GM10266 (cell line): Measurements from ENCODE around the gene MSMO1.

Experiments used
- DNase-seq: peaks from one replicate; pipeline ENCODE4 v3.0.0; 2012; ENCODE audit errors: extremely low spot score
- TF ChIP-seq, protein P1 (sequence below): IDR thresholded peaks from 2 replicates; pipeline ENCODE4 v1.5.1; 2012; ENCODE audit warnings: mild to moderate bottlenecking, low read depth; ENCODE audit not compliant: control insufficient read depth, insufficient read depth; ENCODE audit errors: missing control alignments

Gene MSMO1

DNA sequence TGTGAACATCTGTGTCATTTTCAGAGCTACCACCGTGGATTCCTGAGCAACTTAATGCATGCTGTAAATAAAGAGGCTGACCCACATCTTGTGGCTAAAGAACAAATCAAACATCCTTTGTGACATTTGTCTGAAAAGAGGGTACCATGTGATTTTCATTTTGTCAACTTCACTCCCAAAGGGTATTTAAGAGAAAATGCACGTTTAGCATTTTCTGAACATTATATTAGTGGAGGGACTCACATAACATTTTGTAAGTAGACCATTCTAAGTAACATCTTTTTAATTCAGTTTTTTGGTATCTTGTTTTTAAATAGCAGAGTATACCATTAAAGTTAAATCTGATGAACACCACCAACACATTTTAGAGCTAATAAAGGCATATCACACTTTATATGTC lies 34.3 kb downstream of the MSMO1 start:
- no peak for DNase-seq
- TF ChIP-seq, protein P1, sequence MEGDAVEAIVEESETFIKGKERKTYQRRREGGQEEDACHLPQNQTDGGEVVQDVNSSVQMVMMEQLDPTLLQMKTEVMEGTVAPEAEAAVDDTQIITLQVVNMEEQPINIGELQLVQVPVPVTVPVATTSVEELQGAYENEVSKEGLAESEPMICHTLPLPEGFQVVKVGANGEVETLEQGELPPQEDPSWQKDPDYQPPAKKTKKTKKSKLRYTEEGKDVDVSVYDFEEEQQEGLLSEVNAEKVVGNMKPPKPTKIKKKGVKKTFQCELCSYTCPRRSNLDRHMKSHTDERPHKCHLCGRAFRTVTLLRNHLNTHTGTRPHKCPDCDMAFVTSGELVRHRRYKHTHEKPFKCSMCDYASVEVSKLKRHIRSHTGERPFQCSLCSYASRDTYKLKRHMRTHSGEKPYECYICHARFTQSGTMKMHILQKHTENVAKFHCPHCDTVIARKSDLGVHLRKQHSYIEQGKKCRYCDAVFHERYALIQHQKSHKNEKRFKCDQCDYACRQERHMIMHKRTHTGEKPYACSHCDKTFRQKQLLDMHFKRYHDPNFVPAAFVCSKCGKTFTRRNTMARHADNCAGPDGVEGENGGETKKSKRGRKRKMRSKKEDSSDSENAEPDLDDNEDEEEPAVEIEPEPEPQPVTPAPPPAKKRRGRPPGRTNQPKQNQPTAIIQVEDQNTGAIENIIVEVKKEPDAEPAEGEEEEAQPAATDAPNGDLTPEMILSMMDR = no peak

DNA sequence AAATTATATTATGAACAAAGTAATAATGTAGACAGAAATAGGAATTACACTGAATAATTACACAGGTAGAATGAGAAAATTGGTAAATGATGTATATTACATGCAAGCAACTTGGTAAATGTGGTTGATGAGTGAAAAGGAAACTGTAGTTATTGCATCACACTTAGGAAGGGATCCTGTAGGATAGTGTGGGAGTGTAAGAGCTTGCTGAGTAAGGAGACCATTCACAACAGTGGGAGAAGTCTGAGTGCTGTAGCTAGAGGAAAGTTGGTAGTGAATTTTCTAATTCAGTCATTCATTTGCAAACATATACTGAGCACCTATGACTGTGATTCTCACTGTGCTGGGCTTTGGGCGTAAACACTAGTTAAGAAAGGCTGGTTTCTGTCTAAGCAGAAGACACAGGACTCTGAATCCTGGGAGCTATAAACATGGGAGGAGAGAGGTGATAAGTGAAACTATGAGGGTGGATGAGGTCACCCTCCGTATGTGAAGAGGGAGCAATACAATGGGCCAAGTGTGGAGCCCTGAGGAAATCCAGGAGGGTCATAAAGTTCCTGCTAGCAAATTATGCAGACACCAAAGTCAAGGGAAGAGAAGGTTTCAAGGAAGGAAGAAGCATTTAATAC lies 37.1 kb downstream of the MSMO1 start:
- TF ChIP-seq, protein P1 = no peak
- no peak for DNase-seq

DNA sequence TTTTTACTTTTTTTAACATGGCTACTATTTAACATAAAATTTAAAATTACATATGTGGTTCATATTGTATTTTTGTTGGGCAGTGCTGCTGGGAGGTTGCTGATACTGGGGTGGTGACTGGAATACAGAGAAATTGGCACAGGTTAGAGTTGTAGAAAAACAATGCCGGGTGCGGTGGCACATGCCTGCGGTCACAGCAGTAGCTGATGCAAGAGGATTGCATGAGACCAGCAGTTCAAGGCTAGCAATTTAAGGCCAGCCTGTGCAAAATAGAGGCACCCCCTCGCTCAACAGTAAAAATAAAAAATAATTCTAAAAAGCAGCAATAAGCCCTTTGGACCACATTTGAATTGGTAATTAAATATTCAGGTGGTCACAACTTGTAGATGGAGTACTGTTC lies 39.6 kb downstream of the MSMO1 start:
- TF ChIP-seq, protein P1 = no peak
- no peak for DNase-seq

DNA sequence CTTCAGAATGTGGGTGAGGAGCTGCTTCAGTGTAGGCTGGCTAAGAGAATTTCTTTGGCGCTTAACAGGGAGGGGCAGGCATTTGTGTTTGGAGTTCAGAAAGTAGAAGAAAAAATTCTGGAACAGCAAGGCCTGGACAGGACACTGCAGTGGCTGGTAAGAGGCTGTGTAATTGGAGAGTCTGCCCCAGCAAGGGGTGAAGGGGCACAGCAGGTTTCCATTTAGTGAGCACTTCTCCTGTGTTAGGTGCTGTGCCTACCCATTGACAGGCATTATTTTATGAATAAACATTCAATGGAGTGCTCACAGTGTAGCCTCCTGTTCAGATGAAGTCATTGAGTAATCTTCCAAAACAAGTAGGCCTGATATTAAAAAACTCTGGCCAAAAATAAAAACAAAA lies 40.6 kb downstream of the MSMO1 start:
- TF ChIP-seq, protein P1 = no peak
- no peak for DNase-seq

DNA sequence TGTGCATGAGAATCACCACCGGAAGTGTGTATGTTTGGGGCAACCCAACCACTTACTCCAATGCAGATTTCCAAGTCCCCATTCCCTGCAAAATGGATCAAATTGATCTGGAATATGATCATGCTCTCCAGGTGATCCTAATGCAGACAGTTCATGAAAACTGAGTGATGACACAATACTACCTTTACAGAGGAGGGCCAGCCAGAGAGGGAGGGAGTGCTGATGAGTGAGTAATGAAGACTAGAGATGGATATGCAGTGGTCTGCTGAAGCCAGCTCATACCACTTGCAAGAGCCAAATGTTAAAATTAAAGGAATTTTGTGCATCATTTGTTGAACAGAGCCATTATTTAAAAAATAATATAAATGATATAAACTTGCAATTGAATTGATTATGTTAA lies 41.1 kb downstream of the MSMO1 start:
- DNase-seq = no peak
- TF ChIP-seq, protein P1 = no peak

DNA sequence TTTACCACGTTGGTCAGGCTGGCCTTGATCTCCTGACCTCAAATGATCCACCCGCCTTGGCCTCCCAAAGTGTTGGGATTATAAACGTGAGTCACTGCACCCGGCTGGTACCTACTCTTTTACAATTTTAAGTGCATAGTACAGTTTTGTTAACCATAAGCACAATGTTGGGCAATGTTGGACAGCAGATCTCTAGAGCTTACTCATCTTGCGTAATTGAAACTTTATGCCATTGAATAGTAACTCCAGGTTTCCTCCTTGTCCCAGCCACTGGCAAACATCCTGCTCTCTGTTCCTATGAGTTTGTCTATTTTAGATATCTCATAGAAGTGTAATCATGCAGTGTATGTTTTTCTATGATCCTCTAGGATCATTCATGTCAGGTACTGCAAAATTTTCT lies 42.1 kb downstream of the MSMO1 start:
- DNase-seq = no peak

DNA sequence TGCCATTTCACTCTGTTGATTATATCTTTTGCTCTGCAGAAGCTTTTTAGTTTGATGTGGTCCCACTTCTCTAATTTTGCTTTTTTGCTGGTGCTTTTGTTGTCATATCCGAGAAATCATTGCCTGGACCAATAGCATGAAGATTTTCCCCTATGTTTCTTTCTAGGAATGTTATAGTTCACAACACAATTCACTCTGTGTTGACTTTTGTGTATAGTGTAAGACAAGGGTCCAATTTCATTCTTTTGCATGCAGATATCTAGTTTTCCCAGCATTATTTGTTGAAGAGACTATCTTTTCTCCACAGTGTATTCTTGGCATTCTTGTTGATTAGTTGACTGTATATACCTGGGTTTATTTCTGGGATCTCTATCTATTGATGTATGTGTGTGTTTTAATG lies 43.1 kb downstream of the MSMO1 start:
- TF ChIP-seq, protein P1 = no peak
- DNase-seq = no peak

More for the DNA sequence above, 42.1 kb downstream of the MSMO1 start:
- TF ChIP-seq, protein P1 = no peak
